GM19372 (cell line): ENCODE data around the gene FBXO42.
"Not testable (repeated sequence)": the region's sequence is repeated elsewhere in the genome, so short reads cannot be mapped to it uniquely, and the experiment has no call there.

Source experiments
- ATAC-seq: cut with Tn5 transposase; IDR thresholded peaks from one replicate; pipeline ENCODE4 v1.9.1; 2021; ENCODE audit warnings: mild to moderate bottlenecking, low read depth, moderate library complexity; ENCODE audit not compliant: unreplicated experiment

The FBXO42 gene

GRCh38 chr1:16372535-16373285, 20.4 kb upstream of the FBXO42 start:
- ATAC-seq = no peak

- ATAC-seq = no peak
Measured at GRCh38 chr1:16371725-16372124, 19.4 kb upstream of the FBXO42 start.

GRCh38 chr1:16369821-16370220, 17.5 kb upstream of the FBXO42 start:
- ATAC-seq = no peak

- ATAC-seq = no peak
Measured at GRCh38 chr1:16367968-16368890, 15.9 kb upstream of the FBXO42 start.

- peak; percentile 67 for ATAC-seq
Measured at GRCh38 chr1:16367258-16367967, 15.1 kb upstream of the FBXO42 start.

GRCh38 chr1:16366722-16367257, 14.5 kb upstream of the FBXO42 start, which contains the start of gene SZRD1:
Gene SZRD1 (plus strand): TSS chr1:16367242. CDS start chr1:16367258, 16 bp downstream.
- peak; percentile 78 for ATAC-seq

GRCh38 chr1:16365146-16365498, 12.8 kb upstream of the FBXO42 start:
- ATAC-seq = not testable (repeated sequence)

GRCh38 chr1:16356867-16357266, 4.6 kb upstream of the FBXO42 start:
- no peak for ATAC-seq

GRCh38 chr1:16354619-16355018, 2.3 kb upstream of the FBXO42 start:
- no peak for ATAC-seq

GRCh38 chr1:16352842-16353535, 709 bp upstream of the FBXO42 start:
- no peak for ATAC-seq

- ATAC-seq = no peak
Measured at GRCh38 chr1:16351456-16351993, 755 bp downstream of the FBXO42 start.

GRCh38 chr1:16349847-16350406, 2.4 kb downstream of the FBXO42 start:
- no peak for ATAC-seq

- ATAC-seq = no peak
Measured at GRCh38 chr1:16348414-16349182, 3.7 kb downstream of the FBXO42 start.

GRCh38 chr1:16343276-16343675, 9.0 kb downstream of the FBXO42 start:
- not testable (repeated sequence) for ATAC-seq

- ATAC-seq = no peak
Measured at GRCh38 chr1:16342331-16343062, 9.8 kb downstream of the FBXO42 start.

GRCh38 chr1:16340673-16341072, 11.6 kb downstream of the FBXO42 start:
- no peak for ATAC-seq

- no peak for ATAC-seq
Measured at GRCh38 chr1:16338961-16339360, 13.3 kb downstream of the FBXO42 start.
